HL-60 (cell line): Measurements from ENCODE around the gene RYR3.

Source experiments
- CTCF ChIP-seq: IDR thresholded peaks from one replicate; pipeline ENCODE4 v1.5.1; 2011; ENCODE audit warnings: low read length, control low read depth, inconsistent platforms; ENCODE audit not compliant: insufficient read depth
- POLR2AphosphoS5 ChIP-seq: IDR thresholded peaks from 2 replicates; pipeline ENCODE4 v1.6.1; 2012; ENCODE audit warnings: low read depth
- REST ChIP-seq: IDR thresholded peaks from 2 replicates; pipeline ENCODE4 v1.6.1; 2012; ENCODE audit warnings: low read depth; ENCODE audit not compliant: insufficient replicate concordance

GRCh38 chr15:33746203-33746602, 435.4 kb downstream of the RYR3 start:
- TF ChIP-seq CTCF: no peak
- no peak for TF ChIP-seq POLR2AphosphoS5
- no peak for TF ChIP-seq REST
